Measurements from ENCODE around the gene MORC3.

- TF ChIP-seq CTCF (IDR thresholded peaks at IDR 0.05 in 2 of 3, conservative IDR thresholded peaks at IDR 0.05 in 1 of 3; ENCODE audit: borderline replicate concordance in 1 of 3, insufficient read depth in 1 of 3, low read depth in 2 of 3, low read length in 2 of 3) = no peak
- no peak for TF ChIP-seq FOSL1 (IDR thresholded peaks at IDR 0.05; ENCODE audit: low read depth)
- TF ChIP-seq POLR2A (IDR thresholded peaks at IDR 0.05; ENCODE audit: borderline replicate concordance, extremely low read depth, insufficient read depth, insufficient read length) = no peak
- no peak for TF ChIP-seq TCF7L2 (IDR thresholded peaks at IDR 0.05; ENCODE audit: borderline replicate concordance, extremely low read depth, insufficient read depth, insufficient read length)
- no peak for TF ChIP-seq SIN3A (IDR thresholded peaks at IDR 0.05; ENCODE audit: low read depth)
- no peak for TF ChIP-seq MAX (IDR thresholded peaks at IDR 0.05)
- TF ChIP-seq ZBTB33 (IDR thresholded peaks at IDR 0.05; ENCODE audit: extremely low read depth, insufficient replicate concordance, low read length) = no peak
- TF ChIP-seq YY1 (IDR thresholded peaks at IDR 0.05; ENCODE audit: extremely low read depth, insufficient replicate concordance, low read depth, low read length) = no peak
- no peak for TF ChIP-seq POLR2AphosphoS5 (IDR thresholded peaks at IDR 0.05; ENCODE audit: low read depth, low read length)
- no peak for TF ChIP-seq SP1 (IDR thresholded peaks at IDR 0.05; ENCODE audit: low read depth)
Measured at GRCh38 chr21:36321325-36322082, 1.5 kb downstream of the MORC3 start.

Measured in HCT116 (cell line).